HepG2 (cell line): ENCODE measurements around the gene KRTAP12-1. TPM values are rescaled to one million over a fixed set of nuclear protein-coding genes. Genes with fewer than 3 reads are reported as not detected.

ENCODE experiments used
- FOXC1 ChIP-seq: sonication (generic); formaldehyde crosslinking; IDR thresholded peaks from 2 replicates; pipeline ENCODE4 v1.8.0; 2022; ENCODE audit warnings: mild to moderate bottlenecking, missing genetic modification reagents, borderline replicate concordance
- GPN1 ChIP-seq: sonication (generic); formaldehyde crosslinking; IDR thresholded peaks from 2 replicates; pipeline ENCODE4 v1.5.1; 2020; ENCODE audit warnings: missing genetic modification reagents, borderline replicate concordance
- HIVEP1 ChIP-seq: sonication (generic); formaldehyde crosslinking; IDR thresholded peaks from 2 replicates; pipeline ENCODE4 v1.4.0; 2020; ENCODE audit warnings: mild to moderate bottlenecking, missing genetic modification reagents
- HNRNPLL ChIP-seq: fragments of 200-400 bp; formaldehyde crosslinking; IDR thresholded peaks from 2 replicates; pipeline ENCODE4 v1.6.1; 2017; ENCODE audit warnings: mild to moderate bottlenecking, low read depth, low read length; ENCODE audit not compliant: poor library complexity, severe bottlenecking
- HOXD1 ChIP-seq: sonication (generic); formaldehyde crosslinking; IDR thresholded peaks from 2 replicates; pipeline ENCODE4 v1.5.0; 2020; ENCODE audit warnings: missing genetic modification reagents
- MAF1 ChIP-seq: sonication (generic); formaldehyde crosslinking; IDR thresholded peaks from 2 replicates; pipeline ENCODE4 v1.5.0; 2020; ENCODE audit warnings: missing genetic modification reagents, borderline replicate concordance
- MAZ ChIP-seq, 2 experiments: sonication (generic) in 1 of 2; formaldehyde crosslinking in 1 of 2; IDR thresholded peaks; 2 replicates each; pipeline versions ENCODE4 v1.5.0 to v1.6.1; 2012 to 2020; ENCODE audit warnings: low read depth in 2 of 2, mild to moderate bottlenecking in 2 of 2, borderline replicate concordance in 1 of 2, improper control_type of control experiment in 1 of 2, low read length in 1 of 2, missing genetic modification reagents in 1 of 2, moderate library complexity in 1 of 2
- MBD4 ChIP-seq: IDR thresholded peaks from 2 replicates; pipeline ENCODE4 v1.6.1; 2012; ENCODE audit warnings: low read length, inconsistent platforms, borderline replicate concordance
- MIER2 ChIP-seq: IDR thresholded peaks from 2 replicates; pipeline ENCODE4 v1.6.1; 2016; ENCODE audit warnings: missing biosample characterization, missing genetic modification reagents
- MXI1 ChIP-seq: IDR thresholded peaks from 3 replicates; pipeline ENCODE4 v1.6.1; 2012; ENCODE audit warnings: low read depth, low read length, inconsistent platforms, borderline replicate concordance
- PTBP1 ChIP-seq: fragments of 200-400 bp; formaldehyde crosslinking; IDR thresholded peaks from 2 replicates; pipeline ENCODE4 v1.6.1; 2018; ENCODE audit warnings: low read length, low read depth; ENCODE audit not compliant: poor library complexity, severe bottlenecking
- RBAK ChIP-seq: sonication (generic); formaldehyde crosslinking; IDR thresholded peaks from 2 replicates; pipeline ENCODE4 v1.5.1; 2020; ENCODE audit warnings: mild to moderate bottlenecking, missing genetic modification reagents
- RCOR2 ChIP-seq: IDR thresholded peaks from 2 replicates; pipeline ENCODE4 v1.6.1; 2016; ENCODE audit warnings: missing biosample characterization, missing genetic modification reagents
- RXRA ChIP-seq: sonication (generic); formaldehyde crosslinking; IDR thresholded peaks from 2 replicates; pipeline ENCODE4 v1.5.1; 2020; ENCODE audit warnings: missing genetic modification reagents
- SRSF9 ChIP-seq: fragments of 200-400 bp; formaldehyde crosslinking; IDR thresholded peaks from 2 replicates; pipeline ENCODE4 v1.6.1; 2018; ENCODE audit warnings: borderline replicate concordance, mild to moderate bottlenecking, low read depth, low read length; ENCODE audit not compliant: insufficient read depth, poor library complexity, severe bottlenecking
- ZIK1 ChIP-seq: sonication (generic); formaldehyde crosslinking; IDR thresholded peaks from 2 replicates; pipeline ENCODE4 v1.5.0; 2020; ENCODE audit warnings: mild to moderate bottlenecking, low read depth, missing genetic modification reagents, borderline replicate concordance
- ZNF24 ChIP-seq: fragments of 450-650 bp; IDR thresholded peaks from 2 replicates; pipeline ENCODE4 v1.6.1; 2017; ENCODE audit warnings: antibody characterized with exemption, mild to moderate bottlenecking
- polyA plus RNA-seq, 8 experiments: library from polyadenylated mRNA; depleted of rRNA in 3 of 8; stranded (reverse) in 7 of 8; unstranded in 1 of 8; fragments of >200 nt; fragmentation: Illumina TruSeq in 4 of 8; extraction: Trizol in 4 of 8; gene quantifications; 2 replicates each; pipeline versions ENCODE4 v1.2.1 to v1.2.3, GENCODE V29; 2011 to 2016; ENCODE audit warnings: low read depth in 4 of 8, missing spikeins in 1 of 8, mixed read lengths in 1 of 8; ENCODE audit not compliant: insufficient read depth in 1 of 8
- total RNA-seq, 5 experiments: library from RNA; depleted of rRNA; stranded (reverse); fragments of >200 nt; fragmentation: Illumina TruSeq; extraction: Trizol; gene quantifications; 2 replicates each; pipeline ENCODE4 v1.2.3, GENCODE V29; 2016; ENCODE audit warnings: low read depth in 1 of 5
- TF ChIP-seq, protein P1 (sequence below): sonication (generic); formaldehyde crosslinking; conservative IDR thresholded peaks from 2 replicates; pipeline ENCODE4 v1.4.0; 2020; ENCODE audit warnings: missing genetic modification reagents
- TF ChIP-seq, protein P2 (sequence below): sonication (generic); formaldehyde crosslinking; IDR thresholded peaks from 2 replicates; pipeline ENCODE4 v1.4.0; 2020; ENCODE audit warnings: mild to moderate bottlenecking, missing genetic modification reagents
- TF ChIP-seq, protein P3 (sequence below): sonication (generic); formaldehyde crosslinking; IDR thresholded peaks from 2 replicates; pipeline ENCODE4 v1.5.1; 2020; ENCODE audit warnings: mild to moderate bottlenecking, missing genetic modification reagents, borderline replicate concordance
- TF ChIP-seq, protein P4 (sequence below): sonication (generic); formaldehyde crosslinking; IDR thresholded peaks from 2 replicates; pipeline ENCODE4 v1.5.0; 2020; ENCODE audit warnings: mild to moderate bottlenecking, missing genetic modification reagents

The KRTAP12-1 gene
- total and polyA plus RNA-seq, 2 of the 13 experiments (the other 11 are each of a cell fraction or from before 2014, with no cell fraction given) = not detected

DNA sequence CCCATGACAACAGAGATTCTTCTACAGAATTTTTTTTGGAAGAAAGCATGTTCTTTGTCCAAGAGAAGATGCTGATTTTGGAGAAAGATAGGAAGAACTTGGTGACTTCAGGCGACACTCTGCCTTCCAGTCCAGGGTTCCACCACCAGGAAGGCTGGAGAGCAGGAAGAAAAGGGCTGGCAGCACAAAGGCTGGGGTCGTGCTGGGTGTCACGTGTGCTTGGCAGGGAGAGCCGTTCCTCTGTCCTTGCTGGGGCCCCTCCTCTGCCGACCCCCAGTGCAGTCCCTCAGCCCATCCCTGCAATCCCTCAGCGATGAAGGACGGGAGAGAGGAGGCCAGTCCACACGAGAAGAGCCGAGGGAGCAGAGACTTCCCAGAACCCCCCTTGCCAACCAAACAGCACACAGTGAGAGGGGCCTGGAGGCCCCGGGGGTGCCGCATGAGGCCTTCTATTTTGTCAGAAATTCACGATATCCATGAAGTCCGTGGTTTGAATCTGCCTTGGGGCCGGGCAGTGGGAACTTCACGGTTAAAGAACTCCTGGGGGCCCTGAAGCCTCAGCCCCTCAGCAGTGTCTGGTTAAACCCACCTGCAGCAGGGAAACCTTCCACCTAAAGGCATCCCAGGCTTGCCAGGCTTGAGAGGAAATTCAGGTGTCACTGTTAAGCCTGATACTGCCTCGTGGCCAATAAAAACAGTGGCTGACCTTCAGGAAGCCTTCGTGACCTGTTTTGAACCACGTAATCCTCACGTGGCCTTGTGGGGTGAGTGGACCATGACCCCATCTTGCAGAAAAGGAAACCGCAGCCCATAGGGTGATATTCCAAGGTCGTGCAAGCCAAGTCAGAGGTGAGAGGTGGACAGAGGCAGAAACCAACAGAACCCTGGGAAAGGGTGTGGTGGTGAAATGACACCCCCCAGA is 18.4 kb upstream of the KRTAP12-1 start (continued):
- TF ChIP-seq SRSF9 (no peak), RCOR2 (CRISPR knock-in tag) (no peak), PTBP1 (no peak), MAF1 (CRISPR knock-in tag) (no peak), ZIK1 (no peak), RXRA (peak; percentile 76; the same call in 1 of the 2 replicates), MAZ (IDR thresholded peaks at IDR 0.05; ENCODE audit: borderline replicate concordance, low read depth, low read length) (no peak), MAZ (CRISPR knock-in tag; IDR thresholded peaks at IDR 0.05; ENCODE audit: low read depth) (peak; percentile 45; the same call in 1 of the 2 replicates), MXI1 (no peak), RBAK (CRISPR knock-in tag) (no peak), FOXC1 (CRISPR knock-in tag) (peak; percentile 55; the same call in 1 of the 2 replicates), GPN1 (no peak), MIER2 (CRISPR knock-in tag) (no peak), MBD4 (no peak), HOXD1 (no peak), ZNF24 (no peak), HNRNPLL (no peak), HIVEP1 (CRISPR knock-in tag) (no peak)
- TF ChIP-seq, protein P1, sequence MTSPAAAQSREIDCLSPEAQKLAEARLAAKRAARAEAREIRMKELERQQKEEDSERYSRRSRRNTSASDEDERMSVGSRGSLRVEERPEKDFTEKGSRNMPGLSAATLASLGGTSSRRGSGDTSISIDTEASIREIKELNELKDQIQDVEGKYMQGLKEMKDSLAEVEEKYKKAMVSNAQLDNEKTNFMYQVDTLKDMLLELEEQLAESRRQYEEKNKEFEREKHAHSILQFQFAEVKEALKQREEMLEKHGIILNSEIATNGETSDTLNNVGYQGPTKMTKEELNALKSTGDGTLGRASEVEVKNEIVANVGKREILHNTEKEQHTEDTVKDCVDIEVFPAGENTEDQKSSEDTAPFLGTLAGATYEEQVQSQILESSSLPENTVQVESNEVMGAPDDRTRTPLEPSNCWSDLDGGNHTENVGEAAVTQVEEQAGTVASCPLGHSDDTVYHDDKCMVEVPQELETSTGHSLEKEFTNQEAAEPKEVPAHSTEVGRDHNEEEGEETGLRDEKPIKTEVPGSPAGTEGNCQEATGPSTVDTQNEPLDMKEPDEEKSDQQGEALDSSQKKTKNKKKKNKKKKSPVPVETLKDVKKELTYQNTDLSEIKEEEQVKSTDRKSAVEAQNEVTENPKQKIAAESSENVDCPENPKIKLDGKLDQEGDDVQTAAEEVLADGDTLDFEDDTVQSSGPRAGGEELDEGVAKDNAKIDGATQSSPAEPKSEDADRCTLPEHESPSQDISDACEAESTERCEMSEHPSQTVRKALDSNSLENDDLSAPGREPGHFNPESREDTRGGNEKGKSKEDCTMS (CRISPR knock-in tag) = no peak
- TF ChIP-seq, protein P2, sequence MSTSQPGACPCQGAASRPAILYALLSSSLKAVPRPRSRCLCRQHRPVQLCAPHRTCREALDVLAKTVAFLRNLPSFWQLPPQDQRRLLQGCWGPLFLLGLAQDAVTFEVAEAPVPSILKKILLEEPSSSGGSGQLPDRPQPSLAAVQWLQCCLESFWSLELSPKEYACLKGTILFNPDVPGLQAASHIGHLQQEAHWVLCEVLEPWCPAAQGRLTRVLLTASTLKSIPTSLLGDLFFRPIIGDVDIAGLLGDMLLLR (CRISPR knock-in tag) = no peak
- TF ChIP-seq, protein P3, sequence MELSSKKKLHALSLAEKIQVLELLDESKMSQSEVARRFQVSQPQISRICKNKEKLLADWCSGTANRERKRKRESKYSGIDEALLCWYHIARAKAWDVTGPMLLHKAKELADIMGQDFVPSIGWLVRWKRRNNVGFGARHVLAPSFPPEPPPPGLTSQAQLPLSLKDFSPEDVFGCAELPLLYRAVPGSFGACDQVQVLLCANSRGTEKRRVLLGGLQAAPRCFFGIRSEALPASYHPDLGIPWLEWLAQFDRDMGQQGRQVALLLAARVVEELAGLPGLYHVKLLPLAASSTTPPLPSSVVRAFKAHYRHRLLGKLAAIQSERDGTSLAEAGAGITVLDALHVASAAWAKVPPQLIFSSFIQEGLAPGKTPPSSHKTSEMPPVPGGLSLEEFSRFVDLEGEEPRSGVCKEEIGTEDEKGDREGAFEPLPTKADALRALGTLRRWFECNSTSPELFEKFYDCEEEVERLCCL (CRISPR knock-in tag) = no peak
- TF ChIP-seq, protein P4, sequence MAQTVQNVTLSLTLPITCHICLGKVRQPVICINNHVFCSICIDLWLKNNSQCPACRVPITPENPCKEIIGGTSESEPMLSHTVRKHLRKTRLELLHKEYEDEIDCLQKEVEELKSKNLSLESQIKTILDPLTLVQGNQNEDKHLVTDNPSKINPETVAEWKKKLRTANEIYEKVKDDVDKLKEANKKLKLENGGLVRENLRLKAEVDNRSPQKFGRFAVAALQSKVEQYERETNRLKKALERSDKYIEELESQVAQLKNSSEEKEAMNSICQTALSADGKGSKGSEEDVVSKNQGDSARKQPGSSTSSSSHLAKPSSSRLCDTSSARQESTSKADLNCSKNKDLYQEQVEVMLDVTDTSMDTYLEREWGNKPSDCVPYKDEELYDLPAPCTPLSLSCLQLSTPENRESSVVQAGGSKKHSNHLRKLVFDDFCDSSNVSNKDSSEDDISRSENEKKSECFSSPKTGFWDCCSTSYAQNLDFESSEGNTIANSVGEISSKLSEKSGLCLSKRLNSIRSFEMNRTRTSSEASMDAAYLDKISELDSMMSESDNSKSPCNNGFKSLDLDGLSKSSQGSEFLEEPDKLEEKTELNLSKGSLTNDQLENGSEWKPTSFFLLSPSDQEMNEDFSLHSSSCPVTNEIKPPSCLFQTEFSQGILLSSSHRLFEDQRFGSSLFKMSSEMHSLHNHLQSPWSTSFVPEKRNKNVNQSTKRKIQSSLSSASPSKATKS (CRISPR knock-in tag) = no peak
